Brain microvascular endothelial cell (primary cell): Measurements from ENCODE around the gene MACROD1.

Experiments used
- DNase-seq: peaks from one replicate; pipeline ENCODE4 v3.0.0-alpha.2; 2020
- H3K27ac ChIP-seq: fragments of 250-450 bp; sonication (Bioruptor Pico); 2 replicates; pipeline ENCODE4 v1.5.1; 2020; ENCODE audit warnings: mild to moderate bottlenecking, moderate library complexity
- H3K27me3 ChIP-seq: fragments of 250-450 bp; sonication (Bioruptor Pico); replicated peaks from 2 replicates; pipeline ENCODE4 v1.5.1; 2020; ENCODE audit warnings: mild to moderate bottlenecking
- H3K36me3 ChIP-seq: fragments of 250-450 bp; sonication (Bioruptor Pico); replicated peaks from 2 replicates; pipeline ENCODE4 v1.5.1; 2020; ENCODE audit warnings: mild to moderate bottlenecking
- H3K4me3 ChIP-seq: 2 replicates; pipeline ENCODE4 v1.5.1; 2011; ENCODE audit warnings: low read depth, mild to moderate bottlenecking, control low read depth, low read length, moderate library complexity
- in situ Hi-C: cut with HindIII; loops from 2 replicates; pipeline ENCODE4 v1.10.0; 2017; ENCODE audit warnings: low sequenced_read_pairs, low pct_ligation_motif_present
- TF ChIP-seq, protein P1 (sequence below): IDR thresholded peaks from 2 replicates; pipeline ENCODE4 v1.5.1; 2011; ENCODE audit warnings: low read depth, mild to moderate bottlenecking, moderate library complexity, low read length, control low read depth, inconsistent platforms; ENCODE audit errors: missing control alignments

The MACROD1 gene

DNA sequence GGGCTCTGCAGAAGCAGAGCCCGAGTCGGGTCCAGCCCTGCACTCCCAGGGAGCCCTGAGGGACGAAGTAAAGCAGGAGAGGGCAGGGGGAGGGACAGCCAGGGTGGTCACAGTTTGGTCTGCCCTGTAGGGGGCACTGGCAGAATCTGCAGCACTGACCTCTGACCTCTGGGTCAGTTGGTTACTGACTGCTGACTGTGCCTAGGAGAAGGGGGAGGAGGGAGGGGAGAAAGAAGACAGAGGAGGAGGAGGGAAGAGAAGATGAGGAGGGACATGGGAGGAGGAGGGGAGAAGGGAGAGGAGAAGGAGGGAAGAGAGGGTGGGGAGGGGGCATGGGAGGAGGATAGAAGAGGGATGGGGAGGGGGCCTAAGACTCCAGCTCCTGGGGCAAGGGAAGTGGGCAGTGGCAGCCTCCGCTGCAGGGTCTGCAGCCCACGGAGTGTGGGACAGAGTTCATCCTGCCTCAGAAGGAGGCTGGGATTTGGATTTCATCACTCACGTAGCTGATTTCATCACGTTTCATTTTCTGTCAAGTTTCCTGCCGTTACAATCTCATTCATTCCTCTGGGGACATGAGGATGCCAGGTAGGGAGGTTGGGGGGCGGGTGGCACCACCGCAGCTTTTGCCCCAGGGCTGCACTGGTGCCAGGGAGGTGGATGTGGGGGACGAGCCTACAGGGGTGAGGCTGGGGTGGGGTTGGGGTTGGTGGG lies 75.0 kb downstream of the MACROD1 start:
- H3K36me3 ChIP-seq: no peaks in the 10 kb centered on the region
- TF ChIP-seq, protein P1, sequence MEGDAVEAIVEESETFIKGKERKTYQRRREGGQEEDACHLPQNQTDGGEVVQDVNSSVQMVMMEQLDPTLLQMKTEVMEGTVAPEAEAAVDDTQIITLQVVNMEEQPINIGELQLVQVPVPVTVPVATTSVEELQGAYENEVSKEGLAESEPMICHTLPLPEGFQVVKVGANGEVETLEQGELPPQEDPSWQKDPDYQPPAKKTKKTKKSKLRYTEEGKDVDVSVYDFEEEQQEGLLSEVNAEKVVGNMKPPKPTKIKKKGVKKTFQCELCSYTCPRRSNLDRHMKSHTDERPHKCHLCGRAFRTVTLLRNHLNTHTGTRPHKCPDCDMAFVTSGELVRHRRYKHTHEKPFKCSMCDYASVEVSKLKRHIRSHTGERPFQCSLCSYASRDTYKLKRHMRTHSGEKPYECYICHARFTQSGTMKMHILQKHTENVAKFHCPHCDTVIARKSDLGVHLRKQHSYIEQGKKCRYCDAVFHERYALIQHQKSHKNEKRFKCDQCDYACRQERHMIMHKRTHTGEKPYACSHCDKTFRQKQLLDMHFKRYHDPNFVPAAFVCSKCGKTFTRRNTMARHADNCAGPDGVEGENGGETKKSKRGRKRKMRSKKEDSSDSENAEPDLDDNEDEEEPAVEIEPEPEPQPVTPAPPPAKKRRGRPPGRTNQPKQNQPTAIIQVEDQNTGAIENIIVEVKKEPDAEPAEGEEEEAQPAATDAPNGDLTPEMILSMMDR: no peak
- in situ Hi-C loops: no loop called here
- no peak overlapping the region for H3K27ac ChIP-seq
- no peak for DNase-seq
- no peaks in the 10 kb centered on the region for H3K27me3 ChIP-seq
- no peak overlapping the region for H3K4me3 ChIP-seq

DNA sequence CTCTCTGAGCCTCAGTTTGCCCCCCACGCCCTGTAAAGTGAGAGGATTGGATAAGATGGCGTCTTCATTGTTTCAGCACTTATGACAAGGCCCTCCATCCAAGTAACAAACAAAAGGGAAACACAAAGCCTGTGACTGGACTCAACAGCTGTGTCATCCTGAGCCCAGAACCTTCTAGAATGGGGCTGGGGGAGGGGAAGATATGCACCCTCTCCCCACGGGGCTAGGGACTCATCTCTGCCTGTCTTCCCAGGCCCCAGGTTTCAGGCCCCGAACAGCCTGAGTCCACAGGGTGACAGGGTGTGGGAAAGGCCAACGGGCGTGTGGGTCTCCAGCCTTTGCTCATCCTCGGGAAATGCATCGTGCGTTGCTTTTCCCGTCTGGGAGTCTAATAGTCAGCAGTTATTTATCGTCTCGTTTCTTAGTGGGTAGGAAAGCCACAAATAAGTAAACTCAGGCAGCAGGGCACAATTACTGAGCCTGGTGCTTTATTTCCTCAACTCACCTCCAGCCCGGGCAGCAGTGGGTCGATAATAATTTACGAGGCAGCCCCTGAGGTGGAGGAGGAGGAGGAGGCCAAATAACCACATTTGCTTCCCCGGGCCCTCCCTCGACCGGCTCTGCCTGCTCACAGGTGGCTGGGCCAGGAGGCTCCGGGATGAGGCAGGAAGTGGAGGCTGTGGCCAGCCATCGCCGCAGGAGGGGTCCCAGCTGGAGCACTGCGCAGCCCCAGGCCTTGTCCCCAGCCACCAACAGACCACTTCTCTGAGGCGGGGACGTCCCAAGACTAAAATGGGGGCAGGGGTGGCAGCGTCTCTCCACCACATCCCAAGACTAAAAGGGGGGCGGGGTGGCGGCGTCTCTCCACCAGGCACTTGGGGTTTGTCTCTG lies 75.8 kb downstream of the MACROD1 start:
- Histone ChIP-seq H3K36me3 (no peaks in the 10 kb centered on the region), H3K27me3 (no peaks in the 10 kb centered on the region), H3K27ac (no peak overlapping the region), H3K4me3 (no peak overlapping the region)
- TF ChIP-seq, protein P1: no peak
- no peak for DNase-seq
- in situ Hi-C loops: no loop called here

DNA sequence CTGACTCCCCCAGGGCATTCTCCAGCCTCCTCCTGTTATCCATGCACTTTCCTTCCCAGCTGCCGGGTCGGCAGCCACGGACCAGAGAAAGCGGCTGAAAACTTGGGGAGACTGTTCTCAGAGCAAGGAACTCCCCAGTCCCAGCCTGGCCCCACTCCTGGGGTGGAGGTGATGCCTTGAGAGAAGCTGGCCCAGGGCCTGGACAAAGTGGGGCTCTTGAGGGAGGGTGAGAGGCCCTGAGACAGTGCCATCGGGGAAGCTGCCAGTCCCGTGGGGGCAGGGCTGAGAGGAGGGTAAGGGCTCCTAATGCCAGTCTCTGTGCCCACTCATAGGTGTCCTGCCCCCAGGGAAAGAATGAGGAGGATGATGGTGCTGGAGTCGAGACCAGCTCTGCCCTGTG lies 76.4 kb downstream of the MACROD1 start:
- no peak for DNase-seq
- H3K27me3 ChIP-seq: no peaks in the 10 kb centered on the region
- no peak overlapping the region for H3K4me3 ChIP-seq
- TF ChIP-seq, protein P1: no peak
- H3K36me3 ChIP-seq: no peaks in the 10 kb centered on the region
- H3K27ac ChIP-seq: no peak overlapping the region
- in situ Hi-C loops: no loop called here

DNA sequence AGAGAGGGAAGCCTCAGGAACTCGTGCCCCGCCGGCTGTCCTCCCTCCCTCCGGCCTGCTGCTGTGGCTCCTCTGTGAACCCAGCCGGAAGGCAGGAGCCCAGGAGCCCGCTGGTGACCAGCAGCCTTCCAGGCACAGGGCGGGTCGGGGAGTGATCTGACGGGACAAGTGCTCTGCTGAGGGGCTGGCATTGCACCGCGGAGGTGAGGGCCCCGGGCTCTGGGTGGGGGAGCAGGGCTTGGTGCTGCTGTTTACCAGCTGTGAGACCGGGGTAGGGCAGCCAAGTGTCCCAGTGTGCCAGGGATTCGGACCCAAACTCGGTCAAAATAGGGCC lies 76.9 kb downstream of the MACROD1 start:
- no peak overlapping the region for H3K4me3 ChIP-seq
- no peaks in the 10 kb centered on the region for H3K27me3 ChIP-seq
- in situ Hi-C loops: no loop called here

DNA sequence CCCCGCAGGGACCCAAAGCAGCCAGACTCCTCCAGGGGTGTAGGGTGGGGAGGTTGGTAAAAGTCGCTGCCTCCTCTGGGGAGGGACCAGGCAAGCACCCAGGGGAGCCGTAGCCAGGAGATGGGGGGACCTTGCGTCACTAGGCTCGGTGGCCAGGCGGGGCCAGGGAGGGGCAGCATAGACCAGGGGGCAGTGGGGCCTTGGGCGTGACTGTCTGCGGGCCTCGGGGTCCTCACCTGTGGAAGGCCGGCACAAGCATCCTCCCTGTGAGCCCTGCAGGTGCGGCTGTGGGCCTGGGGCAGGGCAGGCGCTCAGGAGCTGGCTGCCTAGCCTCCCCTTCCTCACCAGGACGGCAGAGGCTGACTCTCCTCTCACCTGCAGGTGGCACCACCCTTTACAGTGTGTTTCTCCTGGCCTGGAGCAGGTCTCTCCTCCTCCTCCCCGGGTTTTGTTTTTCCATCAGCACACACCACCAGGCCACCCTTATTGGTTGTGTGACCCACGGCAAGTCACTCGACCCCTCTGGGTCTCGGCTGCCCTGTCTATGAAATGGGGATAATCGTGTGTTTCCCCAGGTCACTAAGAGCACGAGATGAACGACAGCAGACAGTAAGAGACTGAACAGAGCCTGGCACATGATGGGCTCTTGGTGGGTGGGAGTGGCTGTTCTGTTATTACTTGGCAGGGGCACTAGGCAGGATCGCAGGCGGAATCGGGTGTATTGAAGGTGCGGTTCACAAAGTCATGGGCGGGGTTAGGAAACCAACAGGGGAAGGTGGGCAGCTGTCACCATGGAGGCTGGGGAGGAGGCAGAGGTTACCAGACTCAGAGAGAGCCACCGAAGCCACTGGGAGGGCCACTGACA lies 77.5 kb downstream of the MACROD1 start:
- no peaks in the 10 kb centered on the region for H3K27me3 ChIP-seq
- no peak overlapping the region for H3K4me3 ChIP-seq
- no peak for DNase-seq
- H3K36me3 ChIP-seq: no peaks in the 10 kb centered on the region
- H3K27ac ChIP-seq: no peak overlapping the region
- in situ Hi-C loops: no loop called here
- TF ChIP-seq, protein P1: peak; percentile 52

More for the DNA sequence above, 76.9 kb downstream of the MACROD1 start:
- H3K27ac ChIP-seq: no peak overlapping the region
- no peaks in the 10 kb centered on the region for H3K36me3 ChIP-seq
- no peak for DNase-seq
- TF ChIP-seq, protein P1: no peak
